Stimulated activated CD4-positive, alpha-beta T cell treated with anti-CD3 and anti-CD28 coated beads, Interleukin-4, amount 100 ng/mL, for 1 hour (primary cell): ENCODE data around the gene USP32.

Experiments
- DNase-seq: peaks from one replicate; pipeline ENCODE4 v3.0.0-alpha.2; 2020

Gene USP32

GRCh38 chr17:60169921-60170817 is 221.8 kb downstream of the USP32 start:
- no peak for DNase-seq

- no peak for DNase-seq
These were observed 223.3 kb downstream of the USP32 start for GRCh38 chr17:60168654-60169053.

GRCh38 chr17:60167065-60167741 is 224.7 kb downstream of the USP32 start:
- no peak for DNase-seq

GRCh38 chr17:60165971-60166370 is 226.0 kb downstream of the USP32 start:
- no peak for DNase-seq

- DNase-seq: no peak
These were observed 226.7 kb downstream of the USP32 start for GRCh38 chr17:60165223-60165622.

GRCh38 chr17:60164697-60165096 is 227.2 kb downstream of the USP32 start:
- no peak for DNase-seq

GRCh38 chr17:60164164-60164563 is 227.8 kb downstream of the USP32 start:
- no peak for DNase-seq

GRCh38 chr17:60163108-60163784 is 228.7 kb downstream of the USP32 start:
- DNase-seq: no peak

- DNase-seq: no peak
These were observed 230.2 kb downstream of the USP32 start for GRCh38 chr17:60161598-60162330.

GRCh38 chr17:60160829-60161501 is 231.0 kb downstream of the USP32 start:
- DNase-seq: no peak

- DNase-seq: no peak
These were observed 232.5 kb downstream of the USP32 start for GRCh38 chr17:60159479-60159866.

GRCh38 chr17:60158751-60159478 is 233.0 kb downstream of the USP32 start:
- no peak for DNase-seq

- no peak for DNase-seq
These were observed 234.4 kb downstream of the USP32 start for GRCh38 chr17:60157487-60158040.

- no peak for DNase-seq
These were observed 235.2 kb downstream of the USP32 start for GRCh38 chr17:60156746-60157145.

- no peak for DNase-seq
These were observed 236.1 kb downstream of the USP32 start for GRCh38 chr17:60155815-60156214.

GRCh38 chr17:60155427-60155814 is 236.5 kb downstream of the USP32 start:
- DNase-seq: no peak

- DNase-seq: no peak
These were observed 237.1 kb downstream of the USP32 start for GRCh38 chr17:60154616-60155426.

- DNase-seq: no peak
These were observed 238.1 kb downstream of the USP32 start for GRCh38 chr17:60153606-60154390.

- no peak for DNase-seq
These were observed 240.6 kb downstream of the USP32 start for GRCh38 chr17:60151355-60151754.
